Stimulated activated CD4-positive, alpha-beta T cell treated with anti-CD3 and anti-CD28 coated beads, Interleukin-4, amount 100 ng/mL, for 4 hours (primary cell): ENCODE measurements around the gene MAP3K20.
A peak's percentile ranks its signal among the peaks of the same experiment; 100 is the strongest.

Experiments
- DNase-seq, 2 experiments: peaks; one replicate each; pipeline ENCODE4 v3.0.0-alpha.2; 2020

Gene MAP3K20

DNA sequence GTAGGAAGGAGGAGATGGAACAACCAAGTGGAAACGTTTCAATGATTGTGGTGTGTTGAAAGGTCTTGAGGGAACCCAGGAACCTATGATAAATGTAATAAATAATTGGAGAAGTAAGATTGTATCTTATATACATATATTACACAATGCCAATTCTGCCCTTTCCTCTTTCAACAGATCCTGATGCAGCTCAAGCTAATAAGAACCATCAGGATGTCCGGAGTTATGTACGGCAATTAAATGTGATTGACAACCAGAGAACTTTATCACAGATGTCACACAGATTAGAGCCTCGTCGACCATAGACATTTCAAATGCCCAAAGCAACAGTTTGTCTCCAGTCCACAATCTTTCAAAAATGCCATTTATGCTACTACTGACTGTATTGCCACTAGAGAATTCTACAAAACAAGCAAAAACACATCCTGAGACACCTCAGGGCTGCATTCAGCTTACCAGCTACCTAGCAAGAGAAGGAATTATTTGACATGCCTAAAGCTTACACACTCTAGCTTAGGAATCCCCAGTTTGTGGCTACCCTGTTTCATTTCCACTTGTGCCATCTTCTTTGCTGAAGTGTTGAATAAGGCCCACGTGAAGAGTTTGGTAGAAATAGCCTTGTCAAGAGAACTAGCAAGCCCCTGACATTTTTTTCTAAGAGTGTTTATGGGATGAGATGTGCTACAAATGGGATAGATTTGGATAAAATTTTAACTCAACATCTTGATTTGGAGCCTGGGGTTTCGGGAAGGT lies 24.0 kb upstream of the MAP3K20 start:
- no peak for DNase-seq

GRCh38 chr2:173053043-173053699 lies 22.5 kb upstream of the MAP3K20 start:
- no peak for DNase-seq

GRCh38 chr2:173054466-173054865 lies 21.2 kb upstream of the MAP3K20 start:
- DNase-seq = no peak

GRCh38 chr2:173056705-173057364 lies 18.8 kb upstream of the MAP3K20 start:
- DNase-seq = no peak

DNA sequence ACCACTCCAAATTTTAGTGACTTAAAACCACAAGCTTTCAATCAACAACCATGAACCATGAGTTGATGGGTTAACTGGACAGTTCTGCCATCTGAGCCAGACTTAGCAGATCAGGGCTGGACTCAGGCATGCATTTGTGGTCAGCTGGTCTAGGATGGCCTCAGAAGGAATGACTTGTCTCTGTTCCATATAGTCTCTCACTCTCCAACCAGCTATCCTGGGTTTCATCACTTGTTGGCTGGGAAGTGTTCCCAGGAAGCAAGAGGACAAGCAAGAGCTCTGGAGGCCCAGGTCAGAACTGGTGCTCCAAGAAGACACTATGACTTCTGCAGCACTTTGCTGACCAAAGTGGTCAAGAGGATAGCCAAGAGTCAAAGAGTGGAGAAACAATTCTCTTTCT lies 17.5 kb upstream of the MAP3K20 start:
- DNase-seq = no peak

- no peak for DNase-seq
Measured at GRCh38 chr2:173058673-173059072, 17.0 kb upstream of the MAP3K20 start.

DNA sequence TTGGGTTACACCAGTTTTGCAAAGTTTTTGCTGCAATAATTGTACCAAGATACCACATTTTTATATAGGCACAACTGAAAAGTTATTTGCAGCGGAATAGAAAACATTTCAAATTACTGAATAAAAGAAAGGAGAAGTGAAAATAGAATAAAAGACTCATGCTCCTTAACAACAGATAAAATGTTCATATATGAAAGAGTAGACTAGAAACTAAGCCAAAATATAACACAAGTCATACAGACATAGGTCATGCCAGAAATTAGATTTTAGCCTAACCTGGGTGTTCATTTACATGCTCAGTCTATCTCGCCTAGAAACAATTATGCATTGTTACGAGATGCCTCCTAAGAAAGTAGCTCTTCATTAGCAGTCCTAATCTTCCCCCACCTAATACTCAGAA lies 16.4 kb upstream of the MAP3K20 start:
- no peak for DNase-seq

GRCh38 chr2:173059971-173060461 lies 15.6 kb upstream of the MAP3K20 start:
- DNase-seq = no peak

- no peak for DNase-seq
Measured at GRCh38 chr2:173062801-173063200, 12.8 kb upstream of the MAP3K20 start.

- DNase-seq = no peak
Measured at GRCh38 chr2:173064151-173064805, 11.4 kb upstream of the MAP3K20 start.

DNA sequence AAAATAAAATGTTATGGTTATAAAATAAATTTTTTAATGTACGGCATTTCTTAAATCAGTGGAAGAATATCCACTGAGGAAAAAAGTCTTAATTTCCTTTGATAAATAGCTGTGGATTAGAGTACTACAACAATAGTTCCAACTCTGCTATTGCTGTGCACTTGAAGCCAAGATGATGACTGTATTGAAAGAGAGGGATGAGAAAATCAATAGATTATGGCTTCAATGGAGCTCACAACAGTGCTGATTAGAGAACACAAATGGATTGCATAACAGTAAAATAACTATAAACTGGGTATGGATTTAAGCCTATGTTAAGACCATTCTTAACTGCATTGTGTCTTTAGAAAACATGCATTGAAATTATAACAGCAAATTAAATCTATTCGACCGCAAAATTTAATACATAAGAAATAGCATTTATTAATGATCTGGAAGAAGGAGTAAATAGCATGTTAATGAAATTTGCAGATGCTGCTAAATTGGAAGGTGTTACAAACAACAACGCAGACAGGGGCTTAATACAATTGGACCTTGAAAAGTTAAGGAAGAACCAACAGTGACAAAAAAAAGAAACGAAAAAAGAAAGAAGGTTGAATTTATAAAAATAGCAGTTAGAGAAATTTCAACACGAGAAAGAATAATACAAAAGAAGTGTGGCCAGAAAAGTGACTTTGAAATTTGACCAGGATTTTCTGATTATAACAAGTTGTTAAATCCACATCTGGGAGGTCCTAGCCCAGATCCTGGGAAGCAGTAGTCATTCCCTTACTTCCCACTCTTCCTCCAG lies 8.6 kb upstream of the MAP3K20 start:
- DNase-seq = no peak

- DNase-seq = no peak
Measured at GRCh38 chr2:173075056-173075780, 428 bp upstream of the MAP3K20 start.

DNA sequence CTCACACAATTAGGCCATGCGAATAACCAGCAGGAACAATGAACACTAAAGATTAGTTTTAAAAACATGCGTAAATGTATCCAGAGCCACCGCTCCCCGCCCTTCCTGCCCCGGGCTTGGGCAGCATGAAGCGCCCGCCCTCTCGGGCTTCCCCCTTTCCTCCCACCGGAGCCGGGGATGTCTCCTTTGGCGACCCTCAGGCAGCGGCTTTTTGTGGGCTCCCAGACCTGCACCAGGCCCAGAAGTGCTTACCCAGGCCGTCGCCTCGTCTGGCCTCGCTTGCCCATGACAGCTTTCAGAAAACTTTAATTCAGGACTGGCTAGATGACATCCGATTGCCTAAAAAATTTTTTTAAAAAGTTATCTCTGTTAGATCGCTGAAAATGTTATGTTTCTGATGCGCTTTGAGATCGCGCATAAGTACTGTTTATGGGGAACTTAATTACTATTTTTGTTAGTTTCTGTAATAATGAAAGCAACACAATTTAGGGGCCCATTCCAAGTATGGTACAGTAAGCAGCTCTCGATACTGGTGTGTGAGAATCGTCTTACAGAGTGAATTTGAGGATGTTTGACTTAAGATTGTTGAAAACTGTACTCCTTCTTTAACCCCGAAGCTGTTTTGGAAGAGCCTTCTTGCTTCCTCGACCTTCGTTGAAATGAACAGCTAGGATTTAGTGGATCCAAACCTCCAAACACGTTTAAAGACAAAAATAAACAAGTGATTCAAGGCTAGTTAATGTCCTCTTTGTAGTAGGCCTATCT lies 1.1 kb downstream of the MAP3K20 start:
- DNase-seq = peak in 1 of 2 experiments; percentile 4

DNA sequence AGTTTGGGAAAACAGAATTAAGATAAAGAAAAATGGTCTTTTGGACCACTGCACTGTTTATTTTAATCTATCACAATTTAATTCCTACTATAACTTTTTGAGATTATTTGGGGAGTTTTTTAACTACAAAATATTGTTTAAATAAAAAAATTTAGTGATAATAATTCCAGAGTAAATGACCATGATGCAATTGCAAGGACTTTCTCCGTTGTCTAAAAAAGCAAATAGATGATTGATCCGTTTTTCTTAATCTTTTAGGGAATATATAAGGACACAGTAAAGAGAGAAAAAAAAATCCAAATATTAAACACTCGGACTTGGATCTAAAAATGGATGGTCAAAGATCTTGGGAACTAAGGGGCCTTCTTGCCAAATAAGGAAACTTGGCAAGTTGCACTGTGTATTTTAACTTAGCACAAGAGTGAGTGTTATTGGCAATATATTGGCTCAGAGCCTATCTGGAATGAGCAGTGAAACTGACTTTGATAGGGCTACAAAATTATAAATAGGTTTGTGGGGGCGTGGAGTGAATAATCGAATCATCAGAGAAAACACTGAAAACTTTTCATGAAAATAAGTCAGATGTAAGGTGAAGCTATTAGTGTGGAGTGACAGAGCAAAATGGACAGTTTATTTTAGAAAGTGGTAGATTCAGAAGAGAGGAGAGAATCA lies 2.0 kb downstream of the MAP3K20 start:
- DNase-seq = no peak

GRCh38 chr2:173079141-173079540 lies 3.5 kb downstream of the MAP3K20 start:
- no peak for DNase-seq

- no peak for DNase-seq
Measured at GRCh38 chr2:173079973-173080860, 4.6 kb downstream of the MAP3K20 start.

DNA sequence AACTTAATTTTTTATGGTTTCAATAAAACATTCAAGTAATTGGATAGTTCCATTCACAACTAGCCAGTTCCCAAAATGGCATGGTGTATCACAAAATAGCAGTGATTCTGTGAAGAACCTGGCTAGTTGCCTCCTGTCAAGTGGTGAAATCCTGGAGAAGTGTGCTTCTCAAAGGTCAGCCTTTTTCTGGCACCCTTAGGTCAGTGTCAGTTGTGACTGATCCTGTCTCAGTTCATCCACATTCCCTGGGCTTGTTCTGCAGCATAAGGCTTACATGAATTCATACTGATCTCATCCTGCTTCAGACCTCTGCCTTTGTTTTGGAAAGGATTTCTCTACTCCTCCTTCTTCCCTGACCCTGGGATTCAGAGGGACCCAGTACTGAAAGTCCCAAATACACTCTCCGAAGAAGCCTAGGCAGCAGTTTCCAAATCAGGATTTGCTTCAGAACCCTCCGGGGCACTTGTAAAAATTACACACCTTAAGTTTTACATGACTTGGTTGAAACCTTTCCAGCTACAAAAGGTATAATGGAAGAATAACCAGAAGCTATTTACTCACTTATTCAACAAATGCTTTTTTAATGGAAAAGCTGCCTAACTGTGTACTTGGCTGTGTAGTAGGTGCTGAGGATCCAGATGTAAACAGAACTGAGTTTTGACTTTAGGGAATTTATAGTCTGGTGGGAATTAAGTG lies 11.0 kb downstream of the MAP3K20 start:
- DNase-seq = no peak

GRCh38 chr2:173087214-173087581 lies 11.6 kb downstream of the MAP3K20 start:
- DNase-seq = no peak
